HepG2 (cell line): ENCODE measurements around the gene LDHAL6B.

ENCODE experiments used
- CAMTA2 ChIP-seq: sonication (generic); formaldehyde crosslinking; IDR thresholded peaks from 2 replicates; pipeline ENCODE4 v1.4.0; 2020; ENCODE audit warnings: mild to moderate bottlenecking, missing genetic modification reagents, borderline replicate concordance
- ETV6 ChIP-seq: sonication (generic); formaldehyde crosslinking; conservative IDR thresholded peaks from 2 replicates; pipeline ENCODE4 v1.4.0; 2020; ENCODE audit warnings: missing genetic modification reagents
- GMEB1 ChIP-seq: sonication (generic); formaldehyde crosslinking; IDR thresholded peaks from 2 replicates; pipeline ENCODE4 v1.5.1; 2020; ENCODE audit warnings: missing genetic modification reagents, mild to moderate bottlenecking, borderline replicate concordance
- POLR2A ChIP-seq, 2 experiments: IDR thresholded peaks; 2 replicates each; pipeline ENCODE4 v1.6.1; 2011; ENCODE audit warnings: low read depth in 2 of 2, low read length in 2 of 2, mild to moderate bottlenecking in 1 of 2, moderate library complexity in 1 of 2; ENCODE audit not compliant: insufficient read depth in 1 of 2
- ZNF362 ChIP-seq: sonication (generic); formaldehyde crosslinking; IDR thresholded peaks from 2 replicates; pipeline ENCODE4 v1.4.0; 2020; ENCODE audit warnings: missing genetic modification reagents, mild to moderate bottlenecking, borderline replicate concordance
- ZNF543 ChIP-seq: sonication (generic); formaldehyde crosslinking; IDR thresholded peaks from 2 replicates; pipeline ENCODE4 v1.4.0; 2020; ENCODE audit warnings: mild to moderate bottlenecking, missing genetic modification reagents
- ZNF567 ChIP-seq: sonication (generic); formaldehyde crosslinking; IDR thresholded peaks from 2 replicates; pipeline ENCODE4 v1.8.1; 2023; ENCODE audit warnings: mild to moderate bottlenecking, missing genetic modification reagents, borderline replicate concordance

GRCh38 chr15:59196416-59196815 is 10.2 kb upstream of the LDHAL6B start:
- TF ChIP-seq ZNF543 (no peak), POLR2A (IDR thresholded peaks at IDR 0.05; ENCODE audit: insufficient read depth in 1 of 2, low read depth in 2 of 2, low read length in 2 of 2) (no peak), ETV6 (CRISPR knock-in tag) (no peak), ZNF567 (CRISPR knock-in tag) (no peak), GMEB1 (CRISPR knock-in tag) (no peak), ZNF362 (CRISPR knock-in tag) (no peak), CAMTA2 (CRISPR knock-in tag) (no peak)
